SKM-1 treated with dmso at 0.1 percent for 144 hours (cell line): Measurements from ENCODE around the gene HSD17B8.
"Not testable (repeated sequence)": the region's sequence is repeated elsewhere in the genome, so short reads cannot be mapped to it uniquely, and the experiment has no call there.

Experiments
- DNase-seq: peaks from one replicate; lab custom pipeline; 2025; ENCODE audit not compliant: unreplicated experiment; lab: John Stamatoyannopoulos, UW

The HSD17B8 gene

DNA sequence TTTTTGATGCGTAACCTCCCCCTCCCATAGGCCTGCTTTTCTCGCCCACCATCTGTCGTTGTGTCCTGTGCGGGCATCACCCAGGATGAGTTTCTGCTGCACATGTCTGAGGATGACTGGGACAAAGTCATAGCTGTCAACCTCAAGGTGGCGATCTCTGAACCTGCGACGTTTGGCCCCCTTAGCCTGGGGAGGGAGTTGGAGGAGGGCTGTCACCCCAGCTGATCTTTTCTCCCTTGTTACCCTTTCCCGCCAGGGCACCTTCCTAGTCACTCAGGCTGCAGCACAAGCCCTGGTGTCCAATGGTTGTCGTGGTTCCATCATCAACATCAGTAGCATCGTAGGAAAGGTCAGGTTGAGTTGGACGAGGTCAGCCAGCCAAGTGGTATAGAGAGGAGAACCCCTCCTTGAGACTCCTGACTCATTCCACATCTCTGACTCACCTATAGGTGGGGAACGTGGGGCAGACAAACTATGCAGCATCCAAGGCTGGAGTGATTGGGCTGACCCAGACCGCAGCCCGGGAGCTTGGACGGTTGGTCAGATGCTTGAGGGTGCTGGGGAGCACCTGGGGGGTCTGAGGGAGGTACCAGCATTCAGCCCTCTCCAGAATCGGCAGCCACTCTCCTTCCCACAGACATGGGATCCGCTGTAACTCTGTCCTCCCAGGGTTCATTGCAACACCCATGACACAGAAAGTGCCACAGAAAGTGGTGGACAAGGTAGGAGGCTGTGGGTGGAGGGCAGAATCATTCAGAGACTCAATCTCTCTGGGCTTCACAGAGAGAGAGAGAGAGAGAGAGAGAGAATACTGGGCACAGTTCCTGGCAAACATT is 954 bp downstream of the HSD17B8 start:
- no peak for DNase-seq

DNA sequence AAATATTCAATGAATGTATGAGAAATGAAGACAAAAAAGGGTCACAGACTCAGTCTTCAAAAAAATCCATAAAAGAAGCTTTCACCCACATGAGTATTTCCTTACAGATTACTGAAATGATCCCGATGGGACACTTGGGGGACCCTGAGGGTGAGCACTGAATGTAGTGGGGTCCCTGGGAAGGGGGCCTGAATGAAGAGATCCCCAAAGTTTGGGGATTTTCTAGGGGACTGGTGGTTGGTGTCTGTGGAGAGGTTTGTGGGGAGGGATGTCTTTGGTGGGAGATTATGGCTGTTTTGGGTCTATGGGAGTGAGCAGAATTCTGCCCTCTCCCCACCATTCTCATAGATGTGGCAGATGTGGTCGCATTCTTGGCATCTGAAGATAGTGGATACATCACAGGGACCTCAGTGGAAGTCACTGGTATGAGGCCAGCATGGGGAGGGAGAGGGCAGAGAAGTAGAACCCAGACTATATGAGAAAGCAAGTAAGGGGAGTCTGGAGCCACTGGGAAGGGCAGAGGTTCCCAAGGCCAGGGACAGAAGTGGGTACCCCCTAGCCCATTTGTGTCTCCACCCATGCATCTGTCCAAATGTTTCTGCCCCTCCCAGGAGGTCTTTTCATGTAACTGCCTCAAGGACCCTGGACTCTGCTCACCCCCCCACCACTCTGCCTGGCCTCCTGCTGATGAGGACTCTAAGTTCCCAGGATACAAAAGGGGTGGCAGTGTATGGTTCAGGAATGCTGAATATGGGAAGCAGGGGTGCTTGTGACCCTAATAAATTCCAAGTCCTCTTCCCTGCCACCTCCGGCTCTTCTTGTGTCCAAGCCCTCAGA is 1.8 kb downstream of the HSD17B8 start:
- no peak for DNase-seq

DNA sequence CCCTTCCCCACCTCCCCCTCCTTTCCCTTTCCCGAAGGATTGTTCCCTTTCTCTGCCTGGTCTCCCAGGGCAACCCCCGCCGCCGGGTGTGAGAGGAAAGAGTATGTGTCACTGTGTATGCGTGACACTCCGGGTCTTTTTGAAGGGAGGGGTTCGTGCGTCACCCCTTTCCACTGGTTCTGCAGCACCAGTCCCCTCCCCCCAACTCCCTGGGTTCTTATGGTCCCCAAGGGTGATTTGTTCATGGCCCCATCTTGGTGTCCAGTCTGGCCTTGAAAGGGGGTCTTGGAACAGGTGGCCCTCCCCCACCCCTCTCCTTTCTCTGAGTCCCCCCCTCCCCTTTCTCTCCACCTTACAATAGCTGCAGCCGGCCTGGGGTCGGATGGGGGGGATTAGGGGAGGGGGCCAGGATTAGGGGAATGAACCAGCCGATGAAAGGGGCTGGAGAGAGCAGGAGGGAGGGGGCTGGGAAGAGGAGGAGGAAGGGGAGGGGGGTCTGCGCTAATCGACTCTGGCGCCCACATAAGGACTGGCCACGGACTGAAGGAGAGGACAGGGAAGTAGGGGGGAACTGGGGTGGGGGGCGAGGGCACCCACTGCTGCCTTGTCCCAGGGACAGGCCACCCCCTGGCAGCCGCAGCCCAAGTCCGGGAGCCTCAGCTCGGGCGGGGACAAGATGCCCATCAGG is 2.6 kb downstream of the HSD17B8 start:
- DNase-seq = no peak

DNA sequence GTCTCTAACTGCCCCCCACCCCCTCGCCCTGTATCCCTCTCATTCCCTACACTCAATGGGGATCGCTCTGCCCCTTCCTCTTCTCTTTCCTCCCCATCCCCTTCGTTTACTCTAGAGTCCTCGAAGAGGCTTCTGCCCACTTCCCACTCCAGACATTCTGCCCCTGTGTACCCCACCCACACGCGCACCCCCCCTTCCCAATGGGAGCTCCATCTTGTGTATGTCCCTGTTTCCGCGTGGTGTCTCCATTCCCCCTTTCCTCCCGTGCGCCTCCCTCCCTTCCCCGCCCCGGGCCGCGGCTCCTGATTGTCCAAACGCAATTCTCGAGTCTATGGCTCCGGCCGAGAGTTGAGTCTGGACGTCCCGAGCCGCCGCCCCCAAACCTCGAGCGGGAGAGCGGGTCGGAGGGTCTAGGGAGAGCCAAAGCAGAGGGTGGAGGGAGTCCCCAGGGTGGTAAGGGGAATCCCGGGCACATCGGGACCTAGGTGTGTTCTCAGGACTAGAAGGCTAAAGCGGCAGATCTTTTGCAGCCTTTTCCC is 3.2 kb downstream of the HSD17B8 start:
- no peak for DNase-seq

DNA sequence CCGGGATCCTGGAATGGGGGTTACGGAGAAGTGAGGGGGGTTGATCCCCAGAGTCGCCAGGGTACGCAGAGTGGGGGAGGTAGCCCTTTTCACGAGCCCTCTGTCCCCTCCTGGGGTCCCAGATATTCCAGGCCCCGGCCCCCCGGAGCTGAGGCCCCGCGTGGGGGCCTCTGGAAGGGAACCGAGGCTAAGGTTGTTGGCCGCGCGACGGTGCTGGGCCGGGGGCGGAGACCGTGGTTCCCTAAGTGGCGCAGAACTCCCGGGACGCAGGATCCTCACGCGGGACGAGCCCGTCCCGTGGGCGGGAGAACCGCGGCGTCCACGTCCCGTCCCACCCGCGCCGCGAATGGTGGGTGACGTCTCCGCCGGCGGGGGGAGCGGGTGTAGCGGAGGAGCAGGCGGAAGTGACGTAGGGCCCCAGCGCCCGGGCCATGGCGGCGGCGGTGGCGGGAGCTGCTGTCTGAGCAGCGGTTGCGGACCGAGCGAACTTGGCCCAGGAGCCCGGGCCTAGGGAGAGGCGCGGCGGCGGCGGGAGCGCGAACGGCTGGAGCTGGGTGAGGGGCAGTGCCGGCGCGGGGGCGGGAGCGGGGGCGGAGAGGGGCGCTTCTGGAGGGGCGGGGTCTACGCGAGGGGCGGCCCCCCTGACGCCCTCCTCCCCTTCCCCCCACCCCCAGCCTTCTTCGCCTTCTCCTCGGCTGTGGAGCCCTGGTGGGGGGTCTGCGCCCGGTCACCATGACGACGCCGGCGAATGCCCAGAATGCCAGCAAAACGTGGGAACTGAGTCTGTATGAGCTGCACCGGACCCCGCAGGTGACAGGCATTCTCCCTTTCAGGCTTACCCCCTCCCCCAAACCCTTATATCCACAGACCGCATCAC is 3.9 kb downstream of the HSD17B8 start, which contains the start of gene RING1:
TSS of gene RING1 (plus strand) at position 410 of the 877 bp plus-strand sequence. CDS start at position 733, 323 bp downstream.
- peak; percentile 53 for DNase-seq

DNA sequence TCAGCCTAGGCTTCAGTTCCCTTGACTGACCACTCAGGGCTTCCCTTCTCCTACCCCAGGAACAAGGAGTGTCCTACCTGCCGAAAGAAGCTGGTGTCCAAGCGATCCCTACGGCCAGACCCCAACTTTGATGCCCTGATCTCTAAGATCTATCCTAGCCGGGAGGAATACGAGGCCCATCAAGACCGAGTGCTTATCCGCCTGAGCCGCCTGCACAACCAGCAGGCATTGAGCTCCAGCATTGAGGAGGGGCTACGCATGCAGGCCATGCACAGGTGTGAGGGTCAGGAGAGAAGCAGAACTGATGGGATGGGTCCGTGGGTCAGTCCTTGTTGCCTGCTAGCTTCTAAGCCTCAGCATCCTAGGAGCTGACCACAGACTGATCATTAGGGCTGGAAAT is 5.4 kb downstream of the HSD17B8 start:
- DNase-seq = no peak

DNA sequence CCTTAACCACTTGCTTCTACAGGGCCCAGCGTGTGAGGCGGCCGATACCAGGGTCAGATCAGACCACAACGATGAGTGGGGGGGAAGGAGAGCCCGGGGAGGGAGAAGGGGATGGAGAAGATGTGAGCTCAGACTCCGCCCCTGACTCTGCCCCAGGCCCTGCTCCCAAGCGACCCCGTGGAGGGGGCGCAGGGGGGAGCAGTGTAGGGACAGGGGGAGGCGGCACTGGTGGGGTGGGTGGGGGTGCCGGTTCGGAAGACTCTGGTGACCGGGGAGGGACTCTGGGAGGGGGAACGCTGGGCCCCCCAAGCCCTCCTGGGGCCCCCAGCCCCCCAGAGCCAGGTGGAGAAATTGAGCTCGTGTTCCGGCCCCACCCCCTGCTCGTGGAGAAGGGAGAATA is 6.7 kb downstream of the HSD17B8 start:
- no peak for DNase-seq

DNA sequence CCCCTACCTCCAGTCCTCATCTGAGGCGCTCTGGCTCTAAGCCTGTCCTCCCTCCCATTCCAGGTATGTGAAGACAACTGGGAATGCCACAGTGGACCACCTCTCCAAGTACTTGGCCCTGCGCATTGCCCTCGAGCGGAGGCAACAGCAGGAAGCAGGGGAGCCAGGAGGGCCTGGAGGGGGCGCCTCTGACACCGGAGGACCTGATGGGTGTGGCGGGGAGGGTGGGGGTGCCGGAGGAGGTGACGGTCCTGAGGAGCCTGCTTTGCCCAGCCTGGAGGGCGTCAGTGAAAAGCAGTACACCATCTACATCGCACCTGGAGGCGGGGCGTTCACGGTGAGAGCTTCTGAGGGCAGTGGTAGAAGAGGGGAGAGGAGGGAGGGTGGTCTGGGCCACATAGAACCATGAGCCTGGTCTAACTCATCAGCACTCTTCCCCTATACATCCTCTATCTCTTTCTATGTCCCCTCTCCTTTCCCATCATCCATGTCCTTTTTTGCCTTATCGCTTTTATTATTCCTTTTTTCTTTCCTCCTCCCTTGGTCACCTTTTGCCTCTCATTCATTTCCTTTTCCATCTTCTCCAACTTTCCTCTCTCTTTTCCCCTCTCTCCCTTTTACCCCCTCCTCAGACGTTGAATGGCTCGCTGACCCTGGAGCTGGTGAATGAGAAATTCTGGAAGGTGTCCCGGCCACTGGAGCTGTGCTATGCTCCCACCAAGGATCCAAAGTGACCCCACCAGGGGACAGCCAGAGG is 7.4 kb downstream of the HSD17B8 start:
- no peak for DNase-seq

DNA sequence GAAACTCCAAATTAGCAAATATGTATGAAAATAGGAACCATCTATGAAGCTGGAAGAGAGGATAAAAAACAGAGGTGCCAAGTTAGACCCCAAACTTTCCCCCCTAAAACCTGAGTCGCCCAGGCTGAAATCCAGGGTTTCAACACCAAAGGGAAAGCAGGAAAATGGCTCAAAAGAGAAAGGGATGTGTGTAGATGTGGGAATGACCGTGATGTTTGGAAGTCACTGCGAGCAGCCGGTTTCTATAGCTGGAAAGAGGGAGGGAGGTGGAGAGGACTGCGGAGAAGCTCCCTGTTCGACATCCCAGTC is 8.4 kb downstream of the HSD17B8 start:
- no peak for DNase-seq

DNA sequence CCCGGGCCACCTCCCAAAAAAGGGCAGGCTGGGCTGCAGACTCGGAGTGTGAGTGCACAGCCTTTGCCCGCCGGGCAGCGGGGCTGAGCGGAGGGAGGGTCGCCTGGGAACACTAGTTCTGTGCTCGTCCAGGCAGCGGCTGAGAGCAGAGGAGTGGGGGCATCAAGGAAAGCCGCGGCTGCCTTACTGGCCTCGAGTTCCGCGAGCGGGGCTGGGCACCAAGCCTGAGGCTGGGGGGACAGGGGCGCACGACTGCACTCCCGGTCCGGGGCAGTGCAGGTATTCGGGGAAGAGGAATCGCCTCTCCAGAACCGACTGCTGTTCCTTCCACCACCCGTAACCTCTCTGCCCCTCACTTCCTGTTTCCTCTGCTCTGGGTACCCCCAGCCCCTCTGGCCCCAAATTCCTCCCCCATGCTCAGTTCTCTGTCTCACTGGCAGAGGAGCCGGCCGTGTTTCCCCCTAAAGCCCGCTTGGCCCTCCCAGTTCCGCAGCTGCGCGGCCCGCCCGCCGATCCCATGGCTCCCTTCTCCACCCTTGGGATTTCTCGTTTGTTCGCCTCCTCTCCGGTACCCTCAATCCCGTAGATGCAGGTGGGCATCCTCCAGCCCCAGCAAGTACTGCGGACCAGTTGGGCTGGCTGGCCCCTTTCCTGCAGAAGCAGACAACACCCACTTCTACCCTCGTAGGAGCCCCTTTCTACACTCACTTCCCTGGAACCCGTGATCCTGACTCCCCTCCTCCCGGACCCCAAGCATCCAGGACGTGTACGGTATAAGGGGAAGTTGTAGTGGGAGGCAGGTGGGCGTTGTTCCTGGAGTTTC is 8.9 kb downstream of the HSD17B8 start:
- DNase-seq = peak; percentile 37

DNA sequence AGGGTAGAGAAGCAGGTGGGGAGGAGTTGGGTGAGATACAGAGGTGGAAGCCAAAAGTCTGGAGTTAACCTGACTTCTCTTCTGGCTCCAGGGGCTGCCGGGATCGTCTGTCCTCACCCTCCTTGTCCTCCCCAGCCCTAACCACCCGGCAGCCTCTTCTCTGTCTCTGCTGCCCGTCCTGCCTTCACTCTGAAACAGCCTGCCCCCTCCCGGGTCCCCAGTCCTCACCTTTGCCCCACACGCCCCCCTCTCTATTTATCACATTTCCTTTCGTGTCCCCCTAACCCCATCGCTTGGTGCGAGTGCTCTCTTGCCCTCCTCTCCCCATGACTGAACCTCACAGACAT is 9.5 kb downstream of the HSD17B8 start:
- DNase-seq = no peak

DNA sequence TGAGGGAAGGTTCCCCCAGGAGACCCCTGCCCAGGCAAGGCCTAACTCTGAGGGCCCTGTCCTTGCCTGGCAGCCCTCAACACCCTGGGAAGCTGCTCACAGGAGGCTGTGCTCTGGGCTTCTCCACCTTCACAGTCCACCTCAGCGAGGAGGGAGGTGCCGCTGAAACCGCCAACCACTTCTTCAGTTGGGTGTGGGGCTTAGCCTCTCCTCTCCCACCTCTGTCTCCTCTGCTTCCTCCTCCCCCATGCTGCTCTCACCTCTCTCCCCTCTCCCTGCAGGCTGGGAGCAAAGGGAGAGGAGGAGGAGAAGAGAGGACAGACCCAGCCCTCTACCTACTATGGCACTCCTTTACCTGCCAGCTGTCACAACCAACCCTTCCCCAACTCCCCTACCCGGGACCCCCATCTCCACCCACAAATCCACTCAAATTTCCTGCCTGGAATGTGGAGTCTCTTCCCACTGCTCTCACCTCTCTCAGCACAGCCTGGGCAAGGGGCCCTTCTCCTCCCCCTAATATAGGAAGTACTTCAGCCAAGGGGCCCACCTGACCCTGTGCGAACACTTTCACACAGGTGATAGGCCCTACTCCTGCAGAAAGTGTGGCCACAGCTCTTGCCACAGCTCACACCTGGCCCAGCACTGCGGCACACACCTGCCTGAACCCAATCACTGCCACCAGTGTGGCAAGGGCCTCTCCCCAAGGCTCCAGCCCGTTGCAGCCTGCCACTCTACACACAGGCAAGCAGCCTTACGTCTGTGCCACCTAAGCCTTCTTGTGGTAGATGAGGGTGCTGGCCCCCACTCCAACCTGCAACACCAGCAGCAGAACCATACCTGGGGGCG is 11.0 kb downstream of the HSD17B8 start:
- no peak for DNase-seq

DNA sequence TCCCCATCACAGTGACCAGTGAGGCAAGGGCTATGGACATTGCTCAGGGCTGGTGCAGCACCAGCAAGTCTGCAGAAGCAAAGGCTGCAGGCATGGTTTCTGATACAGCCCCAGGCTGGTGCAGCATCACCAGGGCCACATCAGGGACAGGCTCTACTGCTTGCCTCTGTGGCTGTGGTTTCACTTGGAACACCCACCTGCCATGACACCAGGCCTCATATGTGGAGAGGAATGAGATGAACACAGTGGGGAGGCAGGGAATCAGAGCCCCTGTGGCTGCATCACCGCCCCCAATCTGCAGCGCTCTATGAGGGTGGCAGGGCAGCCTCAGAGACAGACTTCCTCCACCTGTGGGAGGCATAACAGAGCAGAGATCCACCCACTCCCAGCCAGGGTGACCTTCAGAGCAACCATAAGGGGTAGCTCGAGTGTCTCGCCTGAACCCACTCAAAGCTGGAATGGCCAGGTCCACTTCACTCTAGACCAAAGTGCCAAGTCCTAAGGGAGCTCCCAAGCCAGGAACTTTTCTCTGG is 11.7 kb downstream of the HSD17B8 start:
- no peak for DNase-seq

DNA sequence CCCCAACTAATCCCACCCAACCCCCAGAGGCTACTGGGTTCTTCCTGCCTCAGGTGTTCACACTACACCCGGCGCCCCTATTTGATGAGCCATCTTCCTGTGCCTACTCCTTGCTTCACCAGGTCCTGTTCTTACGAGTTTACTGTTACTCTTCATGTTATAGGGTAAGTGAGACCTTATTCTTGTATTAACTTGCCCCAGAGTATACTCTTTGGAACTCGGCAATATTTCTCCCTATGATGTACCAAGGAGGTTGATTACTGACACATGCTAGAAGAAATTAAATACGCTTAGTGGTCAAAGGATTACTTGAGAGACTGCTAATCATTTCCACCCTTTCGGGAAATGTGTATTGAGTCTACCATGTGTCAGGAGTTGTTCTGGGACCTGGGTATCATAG is 12.8 kb downstream of the HSD17B8 start:
- no peak for DNase-seq

DNA sequence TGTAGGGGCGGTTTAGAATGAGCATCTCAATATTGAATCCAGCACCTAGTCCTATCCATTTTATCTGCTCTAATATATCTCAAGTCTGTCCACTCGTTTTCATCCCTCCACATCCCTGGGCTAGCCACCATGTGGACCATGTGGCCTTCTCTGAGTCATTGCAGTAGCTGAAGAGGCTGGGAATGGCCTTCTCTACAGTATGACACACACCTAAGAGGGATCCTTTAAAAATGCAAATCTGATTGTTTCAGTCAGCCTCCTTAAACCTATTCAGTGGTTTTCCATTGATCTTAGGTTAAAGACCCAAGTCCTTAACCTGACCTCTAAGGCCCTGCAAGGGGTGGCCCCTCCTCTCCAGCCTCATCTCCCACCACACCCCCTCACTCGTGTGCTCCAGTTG is 13.2 kb downstream of the HSD17B8 start:
- no peak for DNase-seq

DNA sequence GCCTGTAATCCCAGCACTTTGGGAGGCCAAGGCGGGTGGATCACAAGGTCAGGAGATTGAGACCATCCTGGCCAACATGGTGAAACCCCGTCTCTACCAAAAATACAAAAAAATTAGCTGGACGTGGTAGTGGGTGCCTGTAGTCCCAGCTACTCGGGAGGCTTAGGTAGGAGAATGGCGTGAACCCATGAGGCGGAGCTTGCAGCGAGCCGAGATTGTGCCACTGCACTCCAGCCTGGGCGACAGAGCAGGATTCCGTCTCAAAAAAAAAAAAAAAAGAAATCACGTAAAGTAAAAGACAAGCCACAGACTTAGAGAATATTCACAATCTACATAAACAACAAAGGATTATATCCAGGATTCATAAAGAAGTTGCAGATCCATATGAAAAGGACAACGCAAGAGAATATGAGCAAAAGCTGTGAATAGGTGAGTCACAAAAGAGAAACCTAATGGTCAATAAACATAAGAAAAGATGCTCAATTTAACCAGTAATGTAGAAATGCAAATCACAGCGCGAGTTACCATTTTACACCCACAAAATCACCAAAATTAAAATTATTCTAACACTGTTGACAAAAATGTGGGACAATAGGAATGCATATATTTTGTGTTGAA is 22.2 kb downstream of the HSD17B8 start:
- not testable (repeated sequence) for DNase-seq

DNA sequence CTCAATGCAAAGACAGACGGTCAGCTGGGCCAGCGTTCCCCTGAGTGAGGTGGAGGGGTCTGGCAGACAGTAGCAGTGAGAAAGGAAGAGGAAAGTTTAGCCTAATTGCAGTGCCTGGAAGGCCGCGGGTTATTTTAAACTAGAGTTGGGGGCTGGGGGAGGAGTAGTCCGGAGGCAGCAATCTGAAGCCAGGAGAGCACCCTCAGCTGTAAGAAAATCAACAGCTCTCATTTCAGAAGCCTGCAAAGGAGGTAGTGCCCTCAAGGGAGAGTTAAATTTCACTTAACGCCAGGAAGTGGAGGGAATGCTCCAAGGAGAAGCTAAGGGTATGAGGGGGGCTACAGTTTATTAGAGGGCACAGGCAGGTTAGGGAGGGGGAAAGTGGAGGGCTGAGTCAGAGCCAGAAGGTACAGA is 30.8 kb downstream of the HSD17B8 start:
- DNase-seq = no peak
